ENCODE results near the gene RBBP4. TPM values are rescaled to one million over a fixed set of nuclear protein-coding genes. Genes with fewer than 3 reads are reported as not detected.
A peak's percentile ranks its signal among the peaks of the same experiment; 100 is the strongest.
"Not testable (repeated sequence)": the region's sequence is repeated elsewhere in the genome, so short reads cannot be mapped to it uniquely, and the experiment has no call there.

RBBP4 gene
- total RNA-seq, 1 donor from 2014 or later = 118 TPM

DNA sequence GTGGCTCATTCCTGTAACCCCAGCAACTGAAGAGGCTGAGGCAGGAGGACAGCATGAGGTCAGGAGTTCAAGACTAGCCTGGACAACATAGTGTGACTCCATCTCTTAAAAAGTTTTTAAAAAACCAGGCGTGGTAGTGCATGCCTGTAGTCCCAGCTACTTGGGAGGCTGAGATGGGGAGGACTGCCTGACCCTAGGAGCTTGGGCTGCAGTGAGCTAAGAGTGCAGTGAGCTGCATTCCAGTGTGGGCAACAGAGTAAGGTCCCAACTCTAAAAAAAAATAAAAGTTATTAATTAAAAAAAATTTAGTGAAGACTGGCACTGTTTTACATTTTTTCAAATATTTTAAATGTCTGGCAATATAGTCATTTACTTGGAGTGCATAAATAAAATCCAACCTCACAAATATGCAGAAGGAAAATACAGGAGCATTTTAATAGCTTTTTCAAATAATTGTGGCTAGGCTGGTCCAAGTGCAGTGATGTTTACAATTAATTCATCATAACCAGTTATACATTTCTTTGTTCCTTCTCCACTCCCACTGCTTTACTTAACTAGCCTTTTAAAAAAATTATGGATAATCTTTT is 11.4 kb upstream of the RBBP4 start:
- DNase-seq (ENCODE audit: low read depth in 2 of 2) = no peak

DNA sequence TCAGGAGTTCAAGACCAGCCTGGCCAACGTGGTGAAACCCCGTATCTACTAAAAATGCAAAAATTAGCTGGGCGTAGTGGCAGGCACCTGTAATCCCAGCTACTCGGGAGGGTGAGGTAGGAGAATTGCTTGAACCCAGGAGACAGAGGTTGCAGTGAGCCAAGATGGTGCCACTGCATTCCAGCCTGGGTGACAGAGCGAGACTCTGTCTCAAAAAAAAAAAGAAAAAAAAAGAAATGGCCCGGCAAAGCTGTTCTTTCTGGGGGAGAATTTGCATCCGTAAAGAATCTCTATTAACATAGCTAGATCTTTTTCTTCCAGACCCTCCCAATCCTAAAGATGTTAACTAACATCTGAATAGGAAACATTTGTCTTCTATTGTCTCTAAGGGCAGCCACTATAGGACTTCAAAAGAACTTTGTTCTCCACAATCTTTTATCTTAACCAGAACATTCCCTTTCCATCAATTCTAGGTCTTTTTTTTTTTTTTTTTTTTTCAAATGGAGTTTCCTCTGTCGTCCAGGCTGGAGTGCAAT is 8.6 kb upstream of the RBBP4 start:
- not testable (repeated sequence) for DNase-seq (ENCODE audit: low read depth in 2 of 2)

GRCh38 chr1:32644426-32644825 is 6.6 kb upstream of the RBBP4 start:
- DNase-seq (ENCODE audit: low read depth in 2 of 2) = no peak

GRCh38 chr1:32647308-32648134 is 3.5 kb upstream of the RBBP4 start:
- peak in 1 of 2 donors; percentile 60 for DNase-seq (ENCODE audit: low read depth in 2 of 2)

GRCh38 chr1:32650248-32650751 is 708 bp upstream of the RBBP4 start, which contains the start of gene ZBTB8OS:
ZBTB8OS (minus strand) TSS chr1:32650550; CDS start chr1:32650529, 21 bp downstream.
- DNase-seq (ENCODE audit: low read depth in 2 of 2) = peak; percentile 88 to 96

DNA sequence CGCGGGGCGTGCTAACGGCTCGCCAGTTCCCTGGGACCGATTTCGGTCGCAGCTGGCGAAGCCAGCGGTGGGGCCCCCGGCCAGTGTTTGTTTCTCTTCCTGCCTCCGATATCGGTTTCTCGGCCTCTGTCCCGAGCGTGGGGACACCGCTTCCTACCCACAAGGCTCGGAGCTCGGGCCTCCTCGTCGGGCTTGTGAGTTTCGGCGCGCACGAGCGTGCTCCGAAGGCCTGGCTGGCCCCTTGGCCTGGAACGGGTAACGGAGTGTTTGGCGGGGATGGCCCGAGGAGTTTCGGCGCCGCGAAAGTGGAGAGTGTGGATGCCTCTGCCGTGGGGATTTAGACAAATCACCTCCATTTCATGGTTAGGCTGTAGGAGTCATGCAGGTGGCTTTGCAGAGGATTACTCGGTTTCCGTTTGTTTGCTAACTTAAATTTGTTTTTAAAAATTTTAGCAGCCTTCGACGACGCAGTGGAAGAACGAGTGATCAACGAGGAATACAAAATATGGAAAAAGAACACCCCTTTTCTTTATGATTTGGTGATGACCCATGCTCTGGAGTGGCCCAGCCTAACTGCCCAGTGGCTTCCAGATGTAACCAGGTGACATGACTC is 559 bp downstream of the RBBP4 start:
- DNase-seq (ENCODE audit: low read depth in 2 of 2) = no peak

- DNase-seq (ENCODE audit: low read depth in 2 of 2) = no peak
Measured at GRCh38 chr1:32652244-32652962, 1.4 kb downstream of the RBBP4 start.

- DNase-seq (ENCODE audit: low read depth in 2 of 2) = no peak
Measured at GRCh38 chr1:32659581-32659980, 8.6 kb downstream of the RBBP4 start.

- no peak for DNase-seq (ENCODE audit: low read depth in 2 of 2)
Measured at GRCh38 chr1:32665915-32666314, 14.9 kb downstream of the RBBP4 start.

GRCh38 chr1:32666901-32667566 is 16.0 kb downstream of the RBBP4 start:
- DNase-seq (ENCODE audit: low read depth in 2 of 2) = no peak

- DNase-seq (ENCODE audit: low read depth in 2 of 2) = not testable (repeated sequence)
Measured at GRCh38 chr1:32668716-32669115, 17.7 kb downstream of the RBBP4 start.

DNA sequence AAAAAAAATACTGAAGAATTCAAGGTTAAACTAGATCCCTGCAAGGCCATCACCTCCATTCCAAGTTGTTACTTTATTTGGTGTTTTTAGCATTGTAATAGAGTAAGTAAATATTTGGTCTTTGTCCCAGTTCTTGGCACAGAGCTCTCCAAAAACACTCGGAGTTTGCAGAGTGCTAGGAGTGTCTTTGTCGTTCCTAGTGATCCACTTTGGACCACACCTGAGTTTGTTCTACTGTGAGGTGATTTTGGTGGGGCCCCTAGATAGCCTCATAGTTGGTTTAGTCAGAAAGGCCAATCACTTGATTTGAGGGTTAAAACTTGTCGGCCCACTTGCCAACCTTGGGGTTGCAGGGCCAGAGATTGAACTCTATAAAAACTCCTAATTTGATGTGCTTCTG is 25.9 kb downstream of the RBBP4 start:
- no peak for DNase-seq (ENCODE audit: low read depth in 2 of 2)

DNA sequence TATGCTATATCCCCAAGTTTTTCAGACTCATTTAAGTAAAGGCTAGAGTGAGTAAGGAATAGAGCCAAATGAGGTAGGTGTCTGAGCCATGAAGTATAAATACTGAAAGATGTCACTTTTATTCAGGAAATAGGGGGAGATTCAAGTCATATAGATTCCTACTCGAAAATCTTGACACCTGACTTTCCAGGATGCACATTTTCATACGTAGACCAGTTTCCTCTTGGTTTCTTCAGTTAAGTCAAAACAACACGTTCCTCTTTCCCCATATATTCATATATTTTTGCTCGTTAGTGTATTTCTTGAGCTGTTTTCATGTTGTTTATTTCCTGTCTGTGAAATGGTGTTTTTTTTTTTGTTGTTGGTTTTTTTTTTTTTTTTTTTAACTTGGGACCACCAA is 29.0 kb downstream of the RBBP4 start:
- DNase-seq (ENCODE audit: low read depth in 2 of 2) = not testable (repeated sequence)

- DNase-seq (ENCODE audit: low read depth in 2 of 2) = no peak
Measured at GRCh38 chr1:32680642-32681041, 29.6 kb downstream of the RBBP4 start.

DNA sequence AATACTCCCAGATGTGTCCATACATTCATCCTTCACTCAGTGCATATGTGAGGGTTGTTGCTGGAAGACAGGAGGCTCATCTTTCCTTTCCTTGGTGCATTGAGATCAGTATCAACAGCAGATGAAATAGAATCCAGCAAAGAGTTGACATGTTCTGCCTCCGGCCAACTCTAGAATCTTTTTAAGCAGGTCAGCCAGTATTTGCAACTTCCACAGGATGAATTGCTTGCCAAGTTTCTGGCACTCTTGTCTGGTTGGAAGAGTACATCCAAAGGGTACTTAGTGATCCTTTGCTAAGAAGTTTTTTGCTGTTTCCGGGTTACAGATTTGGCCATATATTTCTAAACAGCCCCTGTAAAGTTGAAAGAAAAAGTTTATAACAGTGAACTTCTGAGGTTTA is 30.5 kb downstream of the RBBP4 start:
- DNase-seq (ENCODE audit: low read depth in 2 of 2) = no peak

DNA sequence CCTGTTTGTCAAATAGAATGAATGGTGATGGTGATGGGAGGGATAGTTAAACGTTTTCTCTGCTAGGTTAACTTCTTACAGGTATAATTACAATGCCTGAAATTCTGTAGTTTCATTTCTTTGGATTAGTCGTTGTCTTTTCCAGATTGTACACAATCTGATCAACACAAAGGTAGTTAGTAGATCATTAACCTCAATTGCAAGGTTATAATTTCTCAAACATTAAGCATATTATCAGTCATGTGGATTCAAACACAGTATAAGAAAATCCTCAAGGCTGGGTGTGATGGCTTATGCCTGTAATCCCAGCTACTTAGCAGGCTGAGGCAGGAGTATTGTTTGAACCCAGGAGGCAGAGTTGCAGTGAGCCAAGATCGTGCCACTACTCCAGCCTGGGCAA is 31.0 kb downstream of the RBBP4 start:
- DNase-seq (ENCODE audit: low read depth in 2 of 2) = no peak

- no peak for DNase-seq (ENCODE audit: low read depth in 2 of 2)
Measured at GRCh38 chr1:32683397-32683796, 32.4 kb downstream of the RBBP4 start.

DNA sequence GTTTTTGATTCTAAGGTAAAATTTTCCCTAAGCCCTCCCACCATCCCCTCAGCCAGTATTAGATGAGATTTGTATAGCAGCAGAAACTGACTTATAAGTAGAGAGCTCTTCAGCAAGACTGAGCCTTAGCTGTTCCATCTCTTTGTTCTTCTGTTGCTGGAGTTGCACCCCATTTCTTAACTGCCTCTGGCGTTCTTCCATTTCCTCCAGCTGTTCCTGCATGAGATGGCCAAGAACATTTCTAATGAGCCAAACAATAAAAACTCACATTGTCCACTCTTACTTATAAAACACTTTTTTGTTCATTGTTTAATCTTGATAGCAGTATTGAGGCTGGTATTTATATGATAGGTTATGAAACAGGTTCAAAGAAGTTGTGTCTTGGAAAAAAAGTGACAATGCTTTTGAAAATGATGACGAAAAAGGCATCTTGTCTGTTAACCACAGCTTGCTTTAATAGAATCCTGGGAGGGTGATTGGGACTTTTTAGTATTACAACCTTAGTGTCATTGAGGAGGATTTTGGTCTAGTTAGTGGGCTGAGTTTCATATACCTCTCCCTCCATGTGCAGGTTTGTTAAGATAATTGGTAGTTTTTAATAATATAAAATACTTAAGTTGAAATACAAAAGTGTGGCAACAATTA is 33.3 kb downstream of the RBBP4 start:
- DNase-seq (ENCODE audit: low read depth in 2 of 2) = peak in 1 of 2 donors; percentile 32

DNA sequence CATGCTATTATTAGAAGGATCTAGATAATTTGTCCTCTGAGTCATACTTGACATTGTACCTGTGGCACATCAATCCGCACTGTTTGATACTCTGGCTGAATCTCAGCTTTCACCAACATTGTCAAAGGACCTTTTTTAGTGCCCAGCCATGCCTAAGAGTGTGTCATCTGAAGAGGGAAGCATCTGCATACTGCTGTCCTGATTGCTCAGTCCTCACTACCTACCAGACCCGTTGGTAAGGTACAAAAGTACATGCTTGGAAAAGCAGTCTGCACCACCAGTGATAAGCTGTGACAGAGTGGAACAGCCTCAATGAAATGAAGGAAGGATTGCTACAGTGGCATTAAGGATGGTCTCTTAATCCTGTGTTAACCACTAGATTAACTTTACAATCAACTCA is 34.5 kb downstream of the RBBP4 start:
- DNase-seq (ENCODE audit: low read depth in 2 of 2) = no peak

DNA sequence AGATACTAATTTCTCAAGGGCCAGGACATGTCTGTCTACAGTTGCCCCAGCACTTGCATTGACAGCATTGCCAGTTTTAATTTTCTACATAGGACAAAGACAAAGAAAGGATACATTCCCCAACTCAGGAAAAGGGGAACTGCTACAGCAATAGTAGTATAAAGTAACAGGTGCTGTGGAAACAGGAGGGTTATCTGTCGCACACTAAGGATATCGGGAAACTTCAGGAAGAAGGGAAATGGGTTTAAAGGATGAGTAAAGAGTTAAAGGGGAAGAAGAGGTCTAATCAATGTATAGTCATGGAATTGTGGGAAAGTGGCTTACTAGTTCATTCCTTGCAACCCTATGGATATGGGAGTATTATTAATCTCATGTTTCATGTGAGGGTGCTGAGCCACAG is 35.4 kb downstream of the RBBP4 start:
- DNase-seq (ENCODE audit: low read depth in 2 of 2) = no peak
